HepG2 (cell line): ENCODE results near the gene ZNF23. TPM values are rescaled to one million over a fixed set of nuclear protein-coding genes. Genes with fewer than 3 reads are reported as not detected.

Experiments
- BRCA1 ChIP-seq: sonication (generic); formaldehyde crosslinking; IDR thresholded peaks from 2 replicates; pipeline ENCODE4 v1.4.0; 2020; ENCODE audit warnings: missing genetic modification reagents
- ELF4 ChIP-seq: sonication (generic); formaldehyde crosslinking; IDR thresholded peaks from 2 replicates; pipeline ENCODE4 v1.5.0; 2020; ENCODE audit warnings: missing genetic modification reagents, mild to moderate bottlenecking, moderate library complexity, borderline replicate concordance
- IRF9 ChIP-seq: sonication (generic); formaldehyde crosslinking; IDR thresholded peaks from 2 replicates; pipeline ENCODE4 v1.8.0; 2022; ENCODE audit warnings: missing genetic modification reagents, mild to moderate bottlenecking, borderline replicate concordance
- RARG ChIP-seq: sonication (generic); formaldehyde crosslinking; IDR thresholded peaks from 2 replicates; pipeline ENCODE4 v1.4.0; 2020; ENCODE audit warnings: low read depth, mild to moderate bottlenecking, missing genetic modification reagents
- RXRB ChIP-seq: IDR thresholded peaks from 2 replicates; pipeline ENCODE4 v1.6.1; 2016; ENCODE audit warnings: borderline replicate concordance, missing genetic modification reagents, missing compliant biosample characterization
- SMAD3 ChIP-seq: sonication (generic); formaldehyde crosslinking; IDR thresholded peaks from 2 replicates; pipeline ENCODE4 v1.4.0; 2020; ENCODE audit warnings: missing genetic modification reagents
- SOX5 ChIP-seq: IDR thresholded peaks from 2 replicates; pipeline ENCODE4 v1.6.1; 2016; ENCODE audit warnings: borderline replicate concordance
- ZC3H4 ChIP-seq: sonication (generic); formaldehyde crosslinking; IDR thresholded peaks from 2 replicates; pipeline ENCODE4 v1.4.0; 2020; ENCODE audit warnings: missing genetic modification reagents, borderline replicate concordance
- ZHX1 ChIP-seq: sonication (generic); formaldehyde crosslinking; IDR thresholded peaks from 2 replicates; pipeline ENCODE4 v1.8.1; 2022; ENCODE audit warnings: low read depth, mild to moderate bottlenecking, missing genetic modification reagents
- ZNF431 ChIP-seq: sonication (generic); formaldehyde crosslinking; IDR thresholded peaks from 2 replicates; pipeline ENCODE4 v1.9.0; 2022; ENCODE audit warnings: missing genetic modification reagents, low read depth, mild to moderate bottlenecking, borderline replicate concordance
- ZNF460 ChIP-seq: sonication (generic); formaldehyde crosslinking; IDR thresholded peaks from 2 replicates; pipeline ENCODE4 v1.5.1; 2020; ENCODE audit warnings: missing genetic modification reagents, mild to moderate bottlenecking, borderline replicate concordance
- ZNF556 ChIP-seq: sonication (generic); formaldehyde crosslinking; IDR thresholded peaks from 2 replicates; pipeline ENCODE4 v1.4.0; 2020; ENCODE audit warnings: mild to moderate bottlenecking, missing genetic modification reagents, borderline replicate concordance
- ZNF570 ChIP-seq: sonication (generic); formaldehyde crosslinking; IDR thresholded peaks from 2 replicates; pipeline ENCODE4 v1.4.0; 2020; ENCODE audit warnings: mild to moderate bottlenecking, missing genetic modification reagents, borderline replicate concordance
- ZNF580 ChIP-seq: IDR thresholded peaks from 2 replicates; pipeline ENCODE4 v1.6.1; 2016; ENCODE audit warnings: low read depth, borderline replicate concordance
- ZNF607 ChIP-seq: sonication (generic); formaldehyde crosslinking; IDR thresholded peaks from 2 replicates; pipeline ENCODE4 v1.5.1; 2020; ENCODE audit warnings: missing genetic modification reagents, mild to moderate bottlenecking, borderline replicate concordance
- ZNF740 ChIP-seq: sonication (generic); formaldehyde crosslinking; IDR thresholded peaks from 2 replicates; pipeline ENCODE4 v1.4.0; 2020; ENCODE audit warnings: missing genetic modification reagents
- ZNF788 ChIP-seq: sonication (generic); formaldehyde crosslinking; IDR thresholded peaks from 2 replicates; pipeline ENCODE4 v1.5.0; 2020; ENCODE audit warnings: mild to moderate bottlenecking, missing genetic modification reagents, borderline replicate concordance
- ZNF891 ChIP-seq: sonication (generic); formaldehyde crosslinking; IDR thresholded peaks from 2 replicates; pipeline ENCODE4 v1.5.0; 2020; ENCODE audit warnings: mild to moderate bottlenecking, missing genetic modification reagents
- polyA plus RNA-seq, 8 experiments: library from polyadenylated mRNA; depleted of rRNA in 3 of 8; stranded (reverse) in 7 of 8; unstranded in 1 of 8; fragments of >200 nt; fragmentation: Illumina TruSeq in 4 of 8; extraction: Trizol in 4 of 8; gene quantifications; 2 replicates each; pipeline versions ENCODE4 v1.2.1 to v1.2.3, GENCODE V29; 2011 to 2016; ENCODE audit warnings: low read depth in 4 of 8, missing spikeins in 1 of 8, mixed read lengths in 1 of 8; ENCODE audit not compliant: insufficient read depth in 1 of 8
- total RNA-seq, 5 experiments: library from RNA; depleted of rRNA; stranded (reverse); fragments of >200 nt; fragmentation: Illumina TruSeq; extraction: Trizol; gene quantifications; 2 replicates each; pipeline ENCODE4 v1.2.3, GENCODE V29; 2016; ENCODE audit warnings: low read depth in 1 of 5
- TF ChIP-seq, protein P1 (sequence below): sonication (generic); formaldehyde crosslinking; IDR thresholded peaks from 2 replicates; pipeline ENCODE4 v1.5.1; 2020; ENCODE audit warnings: missing genetic modification reagents, mild to moderate bottlenecking, borderline replicate concordance
- TF ChIP-seq, protein P2 (sequence below): IDR thresholded peaks from 2 replicates; pipeline ENCODE4 v1.6.1; 2018; ENCODE audit warnings: missing genetic modification reagents, mild to moderate bottlenecking, missing compliant biosample characterization

The ZNF23 gene
- total and polyA plus RNA-seq, 2 of the 13 experiments (the other 11 are each of a cell fraction or from before 2014, with no cell fraction given): 8.6 to 12.2 TPM

GRCh38 chr16:71461686-71462648 is at the start of gene ZNF23 (continued):
- TF ChIP-seq ZHX1 (CRISPR knock-in tag) (peak; percentile 93), ZNF891 (CRISPR knock-in tag) (peak; percentile 98), ZNF580 (CRISPR knock-in tag) (peak; percentile 39; the same call in 1 of the 2 replicates), ZNF788 (peak; percentile 97; the same call in 1 of the 2 replicates), BRCA1 (CRISPR knock-in tag) (peak; percentile 80), IRF9 (CRISPR knock-in tag) (peak; percentile 96), RXRB (CRISPR knock-in tag) (peak; percentile 63), ZNF556 (CRISPR knock-in tag) (no peak; the same call in 1 of the 2 replicates), ZNF460 (CRISPR knock-in tag) (no peak), ZC3H4 (no peak), ELF4 (CRISPR knock-in tag) (no peak), ZNF570 (CRISPR knock-in tag) (0 out of 2 replicates have a peak, but pooled peaks have one; percentile 90), ZNF431 (CRISPR knock-in tag) (peak; percentile 76; the same call in 1 of the 2 replicates), ZNF740 (CRISPR knock-in tag) (peak; percentile 77; the same call in 1 of the 2 replicates), SOX5 (CRISPR knock-in tag) (peak; percentile 72), SMAD3 (peak; percentile 92; the same call in 1 of the 2 replicates), RARG (no peak), ZNF607 (CRISPR knock-in tag) (peak; percentile 94; the same call in 1 of the 2 replicates)
- TF ChIP-seq, protein P1, sequence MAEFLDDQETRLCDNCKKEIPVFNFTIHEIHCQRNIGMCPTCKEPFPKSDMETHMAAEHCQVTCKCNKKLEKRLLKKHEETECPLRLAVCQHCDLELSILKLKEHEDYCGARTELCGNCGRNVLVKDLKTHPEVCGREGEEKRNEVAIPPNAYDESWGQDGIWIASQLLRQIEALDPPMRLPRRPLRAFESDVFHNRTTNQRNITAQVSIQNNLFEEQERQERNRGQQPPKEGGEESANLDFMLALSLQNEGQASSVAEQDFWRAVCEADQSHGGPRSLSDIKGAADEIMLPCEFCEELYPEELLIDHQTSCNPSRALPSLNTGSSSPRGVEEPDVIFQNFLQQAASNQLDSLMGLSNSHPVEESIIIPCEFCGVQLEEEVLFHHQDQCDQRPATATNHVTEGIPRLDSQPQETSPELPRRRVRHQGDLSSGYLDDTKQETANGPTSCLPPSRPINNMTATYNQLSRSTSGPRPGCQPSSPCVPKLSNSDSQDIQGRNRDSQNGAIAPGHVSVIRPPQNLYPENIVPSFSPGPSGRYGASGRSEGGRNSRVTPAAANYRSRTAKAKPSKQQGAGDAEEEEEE (CRISPR knock-in tag): no peak
- TF ChIP-seq, protein P2, sequence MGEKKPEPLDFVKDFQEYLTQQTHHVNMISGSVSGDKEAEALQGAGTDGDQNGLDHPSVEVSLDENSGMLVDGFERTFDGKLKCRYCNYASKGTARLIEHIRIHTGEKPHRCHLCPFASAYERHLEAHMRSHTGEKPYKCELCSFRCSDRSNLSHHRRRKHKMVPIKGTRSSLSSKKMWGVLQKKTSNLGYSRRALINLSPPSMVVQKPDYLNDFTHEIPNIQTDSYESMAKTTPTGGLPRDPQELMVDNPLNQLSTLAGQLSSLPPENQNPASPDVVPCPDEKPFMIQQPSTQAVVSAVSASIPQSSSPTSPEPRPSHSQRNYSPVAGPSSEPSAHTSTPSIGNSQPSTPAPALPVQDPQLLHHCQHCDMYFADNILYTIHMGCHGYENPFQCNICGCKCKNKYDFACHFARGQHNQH (CRISPR knock-in tag): peak; percentile 93
